ENCODE data around the gene SORCS2.

DNA sequence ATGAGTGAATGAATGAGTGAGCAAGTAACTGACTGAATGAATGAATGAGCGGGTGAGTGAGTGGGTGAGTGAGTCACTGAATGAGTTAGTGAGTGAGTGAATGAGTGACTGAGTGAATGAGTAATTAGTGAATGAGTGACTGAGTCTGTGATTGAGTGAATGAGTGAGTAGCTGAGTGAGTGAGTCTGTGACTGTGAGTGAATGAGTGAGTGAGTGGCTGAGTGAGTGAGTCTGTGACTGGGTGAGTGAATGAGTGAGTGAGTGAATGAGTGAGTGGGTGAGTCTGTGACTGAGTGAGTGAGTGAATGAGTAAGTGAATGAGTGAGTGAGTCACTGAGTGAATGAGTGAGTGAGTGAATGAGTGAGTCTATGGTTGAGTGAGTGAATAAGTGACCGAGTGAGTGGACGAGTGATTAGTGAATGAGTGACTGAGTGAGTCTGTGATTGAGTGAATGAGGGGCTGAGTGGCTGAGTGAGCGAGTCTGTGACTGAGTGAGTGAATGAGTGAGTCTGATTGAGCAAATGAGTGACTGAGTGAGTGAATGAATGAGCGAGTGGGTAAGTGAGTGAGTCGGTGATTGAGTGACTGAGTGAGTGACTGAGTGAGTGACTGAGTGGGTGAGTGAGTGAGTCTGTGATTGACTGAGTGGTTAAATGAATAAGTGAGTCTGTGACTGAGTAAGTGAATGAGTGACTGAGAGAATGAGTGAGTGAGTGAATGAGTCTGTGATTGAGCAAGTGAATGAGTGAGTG, 465.4 kb downstream of the SORCS2 start:
- no peak for TF ChIP-seq POLR2AphosphoS5 (IDR thresholded peaks at IDR 0.05; ENCODE audit: borderline replicate concordance, low read depth, low read length)
- no peak for TF ChIP-seq EZH2 (IDR thresholded peaks at IDR 0.05)
- no peak for TF ChIP-seq FOXP2 (optimal IDR thresholded peaks at IDR 0.05; ENCODE audit: control extremely low read depth, extremely low read length, insufficient read depth)

Measured in SK-N-MC (cell line).